B cell (primary cell): Measurements from ENCODE around the gene BPIFA1. TPM values are rescaled to one million over a fixed set of nuclear protein-coding genes. Genes with fewer than 3 reads are reported as not detected.

Source experiments
- ATAC-seq: fragments of 200-7000 bp; cut with Tn5 transposase; one replicate; pipeline ENCODE4 v1.10.0; 2021; ENCODE audit warnings: low read depth, mild to moderate bottlenecking, moderate number of reproducible peaks, moderate library complexity
- CTCF ChIA-PET: fragments of 350-600 bp; sonication (Branson Sonifier 250); formaldehyde crosslinking; loops from one replicate; lab custom pipeline; 2021; ENCODE audit warnings: antibody characterized with exemption, inconsistent platforms; lab: Charles Lee
- POLR2A ChIA-PET: fragments of 350-600 bp; sonication (Branson Sonifier 250); formaldehyde crosslinking; loops from one replicate; lab custom pipeline; 2021; ENCODE audit warnings: antibody characterized with exemption; lab: Charles Lee
- DNase-seq: peaks from one replicate; pipeline ENCODE4 v3.0.0; 2013
- H2AFZ ChIP-seq: 2 replicates; pipeline ENCODE4 v1.6.1; 2012; ENCODE audit warnings: mild to moderate bottlenecking, low read depth, low read length; ENCODE audit not compliant: insufficient read depth, poor library complexity, severe bottlenecking
- H3K27ac ChIP-seq, 2 donors: 1 replicate in 1 of 2; 2 replicates in 1 of 2; pipeline ENCODE4 v1.5.1; 2012 to 2013; ENCODE audit warnings: low read length in 2 of 2, mild to moderate bottlenecking in 2 of 2, moderate library complexity in 1 of 2
- H3K27me3 ChIP-seq, 4 experiments: fragments of 200-600 bp in 1 of 4; sonication (generic) in 1 of 4; replicated peaks in 1 of 4; 1 replicate in 2 of 4; 2 replicates in 2 of 4; pipeline versions ENCODE4 v1.6.1 to v1.7.0; 2013 to 2016; ENCODE audit warnings: low read length in 3 of 4, mild to moderate bottlenecking in 2 of 4, mixed read lengths in 1 of 4, moderate library complexity in 1 of 4; ENCODE audit not compliant: insufficient read depth in 4 of 4, control insufficient read depth in 3 of 4; ENCODE audit errors: control extremely low read depth in 1 of 4
- H3K36me3 ChIP-seq, 2 experiments: replicated peaks in 1 of 2; 1 replicate in 1 of 2; 2 replicates in 1 of 2; pipeline versions ENCODE4 v1.6.1 to v1.7.1; 2013; ENCODE audit warnings: low read length in 1 of 2; ENCODE audit not compliant: insufficient read depth in 2 of 2, control insufficient read depth in 1 of 2; ENCODE audit errors: control extremely low read depth in 1 of 2, extremely low read depth in 1 of 2
- H3K4me1 ChIP-seq, 2 donors: fragments of 200-600 bp in 1 of 2; sonication (generic) in 1 of 2; 1 replicate in 1 of 2; 2 replicates in 1 of 2; pipeline versions ENCODE4 v1.5.1 to v1.6.1; 2013 to 2017; ENCODE audit warnings: low read length in 2 of 2; ENCODE audit not compliant: control insufficient read depth in 2 of 2, insufficient read depth in 2 of 2
- H3K4me2 ChIP-seq: replicated peaks from 2 replicates; pipeline ENCODE3; 2012; ENCODE audit warnings: mild to moderate bottlenecking, low read depth, low read length; ENCODE audit not compliant: poor library complexity, severe bottlenecking
- H3K4me3 ChIP-seq, 5 experiments: fragments of 200-600 bp in 1 of 5; sonication (generic) in 1 of 5; 1 replicate in 3 of 5; 2 replicates in 2 of 5; pipeline versions ENCODE4 v1.5.1 to v1.7.0; 2011 to 2016; ENCODE audit warnings: low read length in 4 of 5, mild to moderate bottlenecking in 4 of 5, low read depth in 2 of 5, control low read depth in 1 of 5, moderate library complexity in 1 of 5; ENCODE audit not compliant: insufficient read depth in 1 of 5; ENCODE audit errors: control extremely low read depth in 1 of 5, extremely low read depth in 1 of 5
- H3K79me2 ChIP-seq: fragments of 200-600 bp; sonication (generic); one replicate; pipeline ENCODE4 v1.6.0; 2016; ENCODE audit warnings: low read length; ENCODE audit not compliant: control insufficient read depth, insufficient read depth
- H3K9ac ChIP-seq: fragments of 200-600 bp; sonication (generic); 2 replicates; pipeline ENCODE4 v1.6.1; 2017; ENCODE audit warnings: mild to moderate bottlenecking, low read length, moderate library complexity
- H3K9me3 ChIP-seq, 3 donors: one replicate each; pipeline versions ENCODE4 v1.6.1 to v1.7.1; 2013; ENCODE audit warnings: low read length in 2 of 3; ENCODE audit not compliant: control insufficient read depth in 2 of 3, insufficient read depth in 1 of 3; ENCODE audit errors: control extremely low read depth in 1 of 3
- H4K20me1 ChIP-seq: 2 replicates; pipeline ENCODE4 v1.6.0; 2012; ENCODE audit warnings: mild to moderate bottlenecking, low read length; ENCODE audit not compliant: insufficient read depth, control insufficient read depth, poor library complexity, severe bottlenecking
- H3K27ac Mint-ChIP-seq: one replicate; pipeline ENCODE4 v1.8.0; 2021; ENCODE audit warnings: mixed read lengths
- H3K27me3 Mint-ChIP-seq: one replicate; pipeline ENCODE4 v1.8.0; 2021; ENCODE audit warnings: mixed read lengths
- H3K4me1 Mint-ChIP-seq: one replicate; pipeline ENCODE4 v1.8.0; 2021; ENCODE audit warnings: mixed read lengths
- H3K4me3 Mint-ChIP-seq: one replicate; pipeline ENCODE4 v1.8.0; 2021; ENCODE audit warnings: mixed read lengths
- H3K9me3 Mint-ChIP-seq: one replicate; pipeline ENCODE4 v1.8.0; 2022; ENCODE audit warnings: mixed read lengths; ENCODE audit not compliant: insufficient read depth
- EZH2 ChIP-seq: IDR thresholded peaks from 2 replicates; pipeline ENCODE4 v1.6.1; 2012; ENCODE audit warnings: borderline replicate concordance, low read depth, mild to moderate bottlenecking, moderate library complexity, low read length; ENCODE audit not compliant: insufficient read depth, poor library complexity, severe bottlenecking
- WGBS: methylation state at CpG from one replicate; pipeline ENCODE4 v1.1.5; 2013; ENCODE audit warnings: missing lambda C conversion rate; ENCODE audit not compliant: insufficient coverage; 5-methylcytosine and 5-hydroxymethylcytosine counted together
- intact Hi-C: fragments of 100-400 bp; cut with micrococcal nuclease; formaldehyde crosslinking; loops from one replicate; pipeline ENCODE4 v1.10.0; 2022
- polyA plus RNA-seq: library from polyadenylated mRNA; depleted of rRNA; stranded (reverse); fragments of >200 nt; gene quantifications from 2 replicates; pipeline ENCODE4 v1.2.3, GENCODE V29; 2012
- total RNA-seq, 2 donors: library from RNA; stranded (reverse); fragments of 120-200 nt in 1 of 2; gene quantifications; 1 replicate in 1 of 2; 2 replicates in 1 of 2; pipeline versions ENCODE4 v1.2.3 to v1.2.4, GENCODE V29; 2013 to 2022
- TF ChIP-seq, protein P1 (sequence below): fragments of 200-600 bp; IDR thresholded peaks from one replicate; pipeline ENCODE4 v1.8.0; 2022; ENCODE audit warnings: antibody characterized with exemption, mild to moderate bottlenecking

BPIFA1 gene
- total and polyA plus RNA-seq, 2 donors (not counting 1 experiment from before 2014, with no cell fraction given): not detected

GRCh38 chr20:33217052-33217451, 18.7 kb upstream of the BPIFA1 start, which contains the start of gene BPIFA3:
Gene BPIFA3, plus strand, starts transcription at chr20:33217352. Its CDS starts 185 bp downstream, at chr20:33217537.
- Histone ChIP-seq H3K79me2 (no peaks in the 10 kb centered on the region), H3K4me2 (no peak within 1 kb of the TSS), H3K9ac (no peak within 1 kb of the TSS), H3K36me3 (no peaks in the 10 kb centered on the region), H3K4me1 (no peaks in the 10 kb centered on the region), H3K4me3 (no peak within 1 kb of the TSS), H3K27ac (no peak within 1 kb of the TSS), H3K27me3 (no peaks in the 10 kb centered on the region), H4K20me1 (no peaks in the 10 kb centered on the region), H3K9me3 (no peaks in the 10 kb centered on the region), H2AFZ (no peak within 1 kb of the TSS)
- H3K27ac Mint-ChIP-seq: no peak within 1 kb of the TSS
- H3K4me1 Mint-ChIP-seq: no peaks in the 10 kb centered on the region
- H3K4me3 Mint-ChIP-seq: no peak within 1 kb of the TSS
- DNase-seq (no peak), ATAC-seq (no peak)
- WGBS: 57% methylated on average over 1 of the region's 2 CpGs
- H3K9me3 Mint-ChIP-seq: no peaks in the 10 kb centered on the region
- intact Hi-C loops: loop anchor here (10.0 kb wide), 1 partner anchor 422 kb away; no protein-coding TSS in a partner anchor
- ChIA-PET POLR2A (no interaction called here), CTCF (no interaction called here)
- H3K27me3 Mint-ChIP-seq: peaks cover 42% of the 10 kb centered on the region
- TF ChIP-seq, protein P1, sequence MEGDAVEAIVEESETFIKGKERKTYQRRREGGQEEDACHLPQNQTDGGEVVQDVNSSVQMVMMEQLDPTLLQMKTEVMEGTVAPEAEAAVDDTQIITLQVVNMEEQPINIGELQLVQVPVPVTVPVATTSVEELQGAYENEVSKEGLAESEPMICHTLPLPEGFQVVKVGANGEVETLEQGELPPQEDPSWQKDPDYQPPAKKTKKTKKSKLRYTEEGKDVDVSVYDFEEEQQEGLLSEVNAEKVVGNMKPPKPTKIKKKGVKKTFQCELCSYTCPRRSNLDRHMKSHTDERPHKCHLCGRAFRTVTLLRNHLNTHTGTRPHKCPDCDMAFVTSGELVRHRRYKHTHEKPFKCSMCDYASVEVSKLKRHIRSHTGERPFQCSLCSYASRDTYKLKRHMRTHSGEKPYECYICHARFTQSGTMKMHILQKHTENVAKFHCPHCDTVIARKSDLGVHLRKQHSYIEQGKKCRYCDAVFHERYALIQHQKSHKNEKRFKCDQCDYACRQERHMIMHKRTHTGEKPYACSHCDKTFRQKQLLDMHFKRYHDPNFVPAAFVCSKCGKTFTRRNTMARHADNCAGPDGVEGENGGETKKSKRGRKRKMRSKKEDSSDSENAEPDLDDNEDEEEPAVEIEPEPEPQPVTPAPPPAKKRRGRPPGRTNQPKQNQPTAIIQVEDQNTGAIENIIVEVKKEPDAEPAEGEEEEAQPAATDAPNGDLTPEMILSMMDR: no peak
- no peak for TF ChIP-seq EZH2

GRCh38 chr20:33224399-33224798, 11.4 kb upstream of the BPIFA1 start:
- no peaks in the 10 kb centered on the region for H3K9me3 Mint-ChIP-seq
- H3K4me3 Mint-ChIP-seq: no peak overlapping the region
- DNase-seq (no peak), ATAC-seq (no peak)
- H3K36me3 ChIP-seq: no peaks in the 10 kb centered on the region
- no peaks in the 10 kb centered on the region for H3K79me2 ChIP-seq
- H3K9me3 ChIP-seq: no peaks in the 10 kb centered on the region
- no peak overlapping the region for H3K4me3 ChIP-seq
- POLR2A ChIA-PET: no interaction called here
- peaks cover 0 to 5% (median under 1%) of the 10 kb centered on the region in 4 experiments for H3K27me3 ChIP-seq
- H4K20me1 ChIP-seq: no peaks in the 10 kb centered on the region
- CTCF ChIA-PET: no interaction called here
- H2AFZ ChIP-seq: no peak overlapping the region
- TF ChIP-seq EZH2: no peak
- no peaks in the 10 kb centered on the region for H3K4me1 ChIP-seq
- no peak overlapping the region for H3K27ac Mint-ChIP-seq
- WGBS: 93% methylated on average over 3 of the region's 4 CpGs
- no peak overlapping the region for H3K27ac ChIP-seq
- H3K9ac ChIP-seq: no peak overlapping the region
- peaks cover 35% of the 10 kb centered on the region for H3K27me3 Mint-ChIP-seq
- H3K4me1 Mint-ChIP-seq: no peaks in the 10 kb centered on the region
- intact Hi-C loops: no loop called here
- no peak overlapping the region for H3K4me2 ChIP-seq
